ENCODE results near the gene GPX4.

DNA sequence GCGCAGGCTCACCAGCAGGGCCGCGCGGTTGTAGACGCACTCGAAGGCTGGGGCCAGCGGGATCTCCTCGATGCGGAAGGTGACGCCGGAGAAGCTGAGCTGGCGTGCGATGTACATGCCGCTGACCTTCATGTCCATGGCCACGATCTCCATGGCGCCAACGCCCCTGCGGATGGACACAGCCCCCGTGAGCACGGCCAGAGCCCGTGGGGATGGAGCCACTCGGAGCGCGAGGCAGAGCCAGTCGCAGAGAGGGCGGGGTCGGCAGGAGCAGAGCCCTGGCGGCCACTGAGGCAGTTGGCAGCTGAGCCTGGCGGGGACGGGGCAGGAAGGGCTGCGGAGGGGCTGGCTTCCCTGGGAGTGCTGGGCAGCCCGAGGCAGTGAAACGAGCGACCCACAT is 15.2 kb downstream of the GPX4 start:
- no peak for TF ChIP-seq YY1 (IDR thresholded peaks at IDR 0.05; ENCODE audit: low read depth)
- no peak for TF ChIP-seq POLR2AphosphoS5 (IDR thresholded peaks at IDR 0.05; ENCODE audit: low read depth, low read length)
- no peak for TF ChIP-seq TAF1 (IDR thresholded peaks at IDR 0.05; ENCODE audit: borderline replicate concordance, low read depth, low read length)
- TF ChIP-seq, protein P1, sequence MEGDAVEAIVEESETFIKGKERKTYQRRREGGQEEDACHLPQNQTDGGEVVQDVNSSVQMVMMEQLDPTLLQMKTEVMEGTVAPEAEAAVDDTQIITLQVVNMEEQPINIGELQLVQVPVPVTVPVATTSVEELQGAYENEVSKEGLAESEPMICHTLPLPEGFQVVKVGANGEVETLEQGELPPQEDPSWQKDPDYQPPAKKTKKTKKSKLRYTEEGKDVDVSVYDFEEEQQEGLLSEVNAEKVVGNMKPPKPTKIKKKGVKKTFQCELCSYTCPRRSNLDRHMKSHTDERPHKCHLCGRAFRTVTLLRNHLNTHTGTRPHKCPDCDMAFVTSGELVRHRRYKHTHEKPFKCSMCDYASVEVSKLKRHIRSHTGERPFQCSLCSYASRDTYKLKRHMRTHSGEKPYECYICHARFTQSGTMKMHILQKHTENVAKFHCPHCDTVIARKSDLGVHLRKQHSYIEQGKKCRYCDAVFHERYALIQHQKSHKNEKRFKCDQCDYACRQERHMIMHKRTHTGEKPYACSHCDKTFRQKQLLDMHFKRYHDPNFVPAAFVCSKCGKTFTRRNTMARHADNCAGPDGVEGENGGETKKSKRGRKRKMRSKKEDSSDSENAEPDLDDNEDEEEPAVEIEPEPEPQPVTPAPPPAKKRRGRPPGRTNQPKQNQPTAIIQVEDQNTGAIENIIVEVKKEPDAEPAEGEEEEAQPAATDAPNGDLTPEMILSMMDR (IDR thresholded peaks at IDR 0.05) = no peak
- no peak for TF ChIP-seq ELF1 (IDR thresholded peaks at IDR 0.05)
